Activated T-cell treated with anti-CD3 and anti-CD28 coated beads for 48 hours (primary cell): ENCODE measurements around the gene RBBP4.
"Not testable (repeated sequence)": the region's sequence is repeated elsewhere in the genome, so short reads cannot be mapped to it uniquely, and the experiment has no call there.

Experiments used
- DNase-seq: peaks from one replicate; pipeline ENCODE4 v3.0.0-alpha.2; 2020; ENCODE audit warnings: low read depth

RBBP4 gene

GRCh38 chr1:32650752-32651460 is at the start of gene RBBP4:
RBBP4 (plus strand) TSS chr1:32651208; CDS start chr1:32651307, 99 bp downstream.
- peak; percentile 99 for DNase-seq

GRCh38 chr1:32605711-32606424 is 45.1 kb upstream of the RBBP4 start:
- no peak for DNase-seq

DNA sequence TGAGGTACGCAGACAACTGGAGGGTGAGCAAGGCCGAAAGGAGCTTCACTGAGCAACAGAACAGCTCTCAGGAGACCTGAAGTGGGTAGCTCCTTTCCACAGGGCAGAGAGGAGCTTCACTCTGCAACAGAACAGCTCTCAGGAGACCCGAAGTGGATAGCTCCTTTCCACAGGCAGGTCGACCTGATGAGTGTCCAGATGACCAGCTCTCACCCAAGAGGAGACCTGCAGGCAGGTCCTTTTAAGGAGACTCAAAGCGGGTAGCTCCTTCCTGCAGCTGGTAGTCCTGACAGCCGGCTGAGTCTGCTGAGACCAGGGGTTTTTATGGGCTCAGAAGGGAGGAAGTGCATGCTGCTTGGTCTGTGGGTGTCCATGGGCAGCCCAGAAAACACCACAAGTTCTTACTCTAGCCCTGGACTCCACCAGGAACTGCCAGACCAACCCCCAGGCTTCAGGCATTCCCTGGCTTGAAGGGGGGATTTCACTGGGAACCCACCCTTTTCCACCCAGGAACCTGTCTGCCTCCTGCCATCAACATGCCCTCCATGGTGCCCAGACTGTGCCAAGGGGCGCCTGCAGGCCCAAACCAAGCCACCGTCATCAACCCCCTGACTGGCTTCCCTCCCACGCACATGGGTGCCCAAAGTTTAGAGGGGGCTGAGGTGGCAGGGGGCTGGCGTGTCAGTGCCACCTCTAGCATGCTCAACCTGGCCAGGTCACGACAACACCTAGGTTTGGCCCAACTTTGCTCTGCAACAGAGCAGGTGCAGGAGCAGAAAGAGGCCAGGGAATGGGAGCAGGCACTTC is 44.2 kb upstream of the RBBP4 start:
- DNase-seq, result no peak

- DNase-seq, result no peak
Measured at GRCh38 chr1:32609180-32609579, 41.8 kb upstream of the RBBP4 start.

DNA sequence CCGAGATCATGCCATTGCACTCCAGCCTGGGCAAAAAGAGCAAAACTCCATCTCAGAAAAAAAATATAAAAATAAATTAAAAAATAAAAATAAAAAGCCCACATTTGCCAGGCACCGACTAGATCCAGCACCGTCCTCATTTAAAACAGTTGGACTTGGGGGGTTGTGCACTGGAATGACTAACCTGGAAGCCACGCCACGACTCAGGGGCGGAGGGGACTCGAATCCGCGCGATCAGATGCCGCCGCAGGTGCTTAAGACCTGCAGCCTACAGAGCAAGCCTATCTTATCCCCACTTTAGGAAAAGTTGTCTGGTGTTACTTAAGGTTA is 39.2 kb upstream of the RBBP4 start:
- DNase-seq, result no peak

GRCh38 chr1:32612189-32612881 is 38.7 kb upstream of the RBBP4 start:
- peak; percentile 58 for DNase-seq

GRCh38 chr1:32613472-32613871 is 37.5 kb upstream of the RBBP4 start:
- no peak for DNase-seq

- DNase-seq, result no peak
Measured at GRCh38 chr1:32618673-32619221, 32.3 kb upstream of the RBBP4 start.

DNA sequence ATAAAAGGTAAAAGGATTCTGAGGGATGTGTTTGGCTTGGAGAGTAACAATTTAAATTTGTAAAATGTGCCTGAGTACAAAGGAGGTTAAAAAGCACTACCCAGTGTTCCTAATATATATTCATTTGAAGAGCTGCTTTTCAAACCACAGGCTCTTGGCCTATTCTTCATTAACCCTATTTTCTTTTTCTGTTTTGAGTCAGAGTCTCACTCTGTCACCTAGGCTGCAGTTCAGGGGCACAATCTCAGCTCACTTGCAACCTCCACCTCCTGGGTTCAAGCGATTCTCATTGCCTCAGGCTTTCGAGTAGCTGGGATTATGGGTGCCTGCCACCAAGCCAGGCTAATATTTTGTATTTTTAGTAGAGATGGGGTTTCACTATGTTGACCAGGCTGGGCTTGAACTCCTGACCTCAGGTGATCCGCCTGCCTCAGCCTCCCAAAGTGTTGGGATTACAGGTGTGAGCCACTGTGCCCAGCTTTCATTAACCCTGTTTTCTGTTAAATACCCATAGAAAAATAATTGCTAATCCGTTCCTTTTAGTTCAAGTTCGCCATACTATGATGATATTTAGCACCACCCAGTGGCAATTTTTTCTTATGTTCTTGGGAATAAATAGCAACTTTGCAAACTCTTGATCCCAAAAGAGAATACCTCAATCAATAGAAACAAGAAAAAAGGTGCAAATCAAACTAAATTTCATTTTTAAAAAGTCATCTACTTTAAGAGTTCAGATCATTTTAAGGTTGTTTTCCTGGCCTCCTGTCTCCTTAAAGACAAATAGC is 31.1 kb upstream of the RBBP4 start:
- DNase-seq, result no peak

DNA sequence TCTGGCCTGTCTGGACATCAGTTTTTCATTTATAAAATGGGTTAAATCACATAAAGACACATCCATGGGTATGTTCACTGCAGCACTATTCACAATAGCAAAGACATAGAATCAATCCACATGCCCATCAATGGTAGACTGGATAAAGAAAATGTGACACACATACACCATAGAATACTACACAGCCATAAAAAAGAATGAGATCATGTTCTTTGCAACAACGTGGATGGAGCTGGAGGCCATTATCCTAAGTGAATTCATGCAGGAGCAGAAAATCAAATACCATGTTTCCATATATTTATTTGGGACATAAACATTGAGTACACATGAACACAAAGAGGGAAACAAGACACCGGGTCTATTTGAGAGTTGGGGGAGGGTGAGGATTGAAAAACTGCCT is 28.8 kb upstream of the RBBP4 start:
- no peak for DNase-seq

- DNase-seq, result no peak
Measured at GRCh38 chr1:32622806-32623681, 28.0 kb upstream of the RBBP4 start.

DNA sequence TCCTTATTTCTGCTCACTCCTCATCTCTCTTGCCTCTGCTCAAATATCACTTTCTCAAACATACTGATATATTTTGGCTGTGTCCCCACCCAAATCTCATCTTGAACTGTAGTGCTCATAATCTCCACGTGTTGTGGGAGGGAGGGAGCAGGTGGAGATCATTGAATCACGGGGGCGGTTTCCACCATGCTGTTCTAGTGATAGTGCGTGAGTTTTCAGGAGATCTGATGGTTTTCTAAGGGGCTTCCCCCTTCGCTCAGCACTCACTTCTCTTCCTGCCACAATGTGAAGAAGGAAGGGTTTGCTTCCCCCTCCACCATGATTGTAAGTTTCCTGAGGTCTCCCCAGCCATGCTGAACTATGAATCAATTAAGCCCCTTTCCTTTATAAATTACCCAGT is 27.2 kb upstream of the RBBP4 start:
- DNase-seq, result peak; percentile 39

DNA sequence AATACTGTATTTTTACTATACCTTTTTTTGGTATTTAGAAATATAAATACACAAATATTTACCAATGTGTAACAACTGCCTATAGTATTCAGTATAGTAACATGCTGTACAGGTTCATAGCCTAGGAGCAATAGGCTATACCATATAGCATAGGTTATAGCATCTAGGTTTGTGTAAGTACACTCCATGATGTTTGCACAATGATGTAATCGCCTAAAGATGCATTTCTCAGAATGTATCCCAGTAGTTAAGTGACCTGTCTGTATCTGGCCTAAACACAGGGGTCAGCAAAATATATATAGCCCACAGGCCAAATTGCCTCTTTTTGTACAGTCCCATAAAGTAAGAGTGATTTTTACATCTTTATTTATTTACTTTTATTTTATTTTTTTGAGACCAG is 24.8 kb upstream of the RBBP4 start:
- no peak for DNase-seq

GRCh38 chr1:32627596-32628162 is 23.3 kb upstream of the RBBP4 start:
- no peak for DNase-seq

GRCh38 chr1:32630173-32630572 is 20.8 kb upstream of the RBBP4 start:
- DNase-seq, result not testable (repeated sequence)

DNA sequence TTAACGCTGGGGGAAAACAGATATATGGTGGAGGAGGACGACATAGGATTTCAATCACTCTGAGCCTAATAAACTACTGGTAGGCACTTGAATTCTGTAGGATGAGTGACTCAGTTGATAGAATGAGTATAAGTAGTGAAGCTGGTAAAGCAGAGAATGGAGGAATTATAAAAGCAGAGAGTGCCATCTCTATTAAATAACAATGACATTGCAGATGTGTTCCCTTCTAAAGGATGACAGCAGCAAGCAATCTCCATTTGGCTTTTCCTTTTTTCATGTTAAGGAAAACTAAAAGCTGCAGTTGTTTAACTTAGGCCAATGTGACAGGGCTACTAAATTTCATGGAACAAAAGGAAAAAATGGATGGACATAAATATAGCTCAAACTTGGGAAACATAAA is 18.2 kb upstream of the RBBP4 start:
- DNase-seq, result no peak

DNA sequence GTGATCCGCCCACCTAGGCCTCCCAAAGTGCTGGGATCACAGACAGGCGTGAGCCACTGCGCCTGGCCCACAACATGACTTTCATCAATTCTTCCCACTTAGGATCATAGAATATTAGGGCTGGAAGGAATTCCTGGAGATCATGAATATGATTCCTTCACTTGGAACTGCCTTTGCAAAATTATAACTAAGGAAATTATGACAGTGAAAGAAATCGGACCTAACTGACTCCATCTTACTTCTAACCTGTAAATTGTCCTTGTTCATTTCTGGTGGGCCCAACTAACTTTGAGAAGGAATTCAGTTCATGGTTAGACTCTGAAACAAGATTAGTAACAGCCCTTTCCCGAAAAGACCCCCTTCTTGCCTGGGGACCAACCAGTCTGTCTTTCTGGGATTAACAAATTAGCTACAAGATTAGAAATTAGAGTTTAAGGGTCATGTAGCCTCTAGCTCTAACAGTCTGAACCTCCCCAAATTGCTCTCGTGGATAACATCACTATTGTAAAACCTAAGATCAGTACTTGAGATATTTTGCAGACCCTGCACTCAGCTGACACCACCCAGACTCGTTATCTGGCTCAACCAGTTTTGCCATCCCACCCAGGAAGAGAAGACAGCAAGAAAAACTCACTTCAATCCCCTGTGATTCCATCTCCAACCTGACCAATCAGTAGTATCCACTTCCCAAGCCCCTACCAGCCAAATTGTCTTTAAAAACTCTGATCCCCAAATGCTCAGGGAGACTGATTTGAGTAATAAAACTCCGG is 15.3 kb upstream of the RBBP4 start:
- no peak for DNase-seq

DNA sequence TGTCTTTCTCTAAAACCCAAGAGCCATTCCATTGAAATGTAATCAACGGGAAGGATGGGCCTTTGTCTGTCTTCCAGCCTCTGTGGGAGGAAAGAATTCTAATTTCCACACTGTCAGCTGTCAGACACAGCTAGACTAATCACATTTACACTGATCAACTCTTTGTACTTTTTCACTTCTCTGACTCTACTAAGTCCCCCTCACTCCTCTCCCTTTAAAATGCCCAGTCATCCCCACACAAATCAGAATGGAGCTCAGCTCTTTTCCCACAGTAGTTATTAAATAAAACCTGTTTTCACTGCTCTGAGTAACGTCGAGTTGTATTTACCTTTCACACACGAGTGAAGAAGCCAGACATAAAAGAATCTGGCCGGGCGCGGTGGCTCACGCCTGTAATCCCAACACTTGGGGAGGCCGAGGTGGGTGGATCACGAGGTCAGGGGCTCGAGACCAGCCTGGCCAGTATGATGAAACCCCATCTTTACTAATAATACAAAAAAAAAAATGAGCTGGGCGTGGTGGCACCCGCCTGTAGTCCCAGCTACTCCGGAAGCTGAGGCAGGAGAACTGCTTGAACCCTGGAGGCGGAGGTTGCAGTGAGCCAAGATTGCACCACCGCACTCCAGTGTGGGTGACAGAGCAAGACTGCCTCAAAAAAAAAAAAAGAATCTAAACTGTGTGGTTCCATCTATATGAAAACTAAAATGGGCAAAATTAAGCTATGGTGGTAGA is 13.9 kb upstream of the RBBP4 start:
- DNase-seq, result no peak
